GM20000 (cell line): Measurements from ENCODE around the gene ENPP5.

ENCODE experiments used
- DNase-seq: peaks from one replicate; pipeline ENCODE4 v3.0.0; 2012; ENCODE audit warnings: low spot score
- TF ChIP-seq, protein P1 (sequence below): IDR thresholded peaks from 2 replicates; pipeline ENCODE4 v1.5.1; 2012; ENCODE audit warnings: mild to moderate bottlenecking, control low read depth; ENCODE audit errors: extremely low read depth, missing control alignments

The ENPP5 gene

DNA sequence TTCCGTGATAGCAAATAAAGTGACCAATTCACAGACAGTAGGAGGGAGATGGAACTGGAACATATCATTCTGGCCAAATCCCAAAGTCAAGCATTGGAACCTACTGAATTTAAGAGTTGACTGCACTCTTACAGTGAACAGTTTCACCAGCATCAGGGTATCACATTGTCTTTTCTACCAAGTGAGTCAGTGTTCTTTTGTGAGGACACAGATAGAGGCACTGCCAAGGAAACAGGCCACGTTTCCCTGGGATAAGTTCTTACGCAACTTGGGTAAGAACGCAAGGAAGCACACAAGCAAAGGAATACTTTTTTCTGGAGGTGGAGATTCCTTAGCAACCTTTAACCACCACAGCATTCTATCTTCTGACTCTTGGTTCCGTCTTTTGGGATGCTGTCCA lies 28.6 kb upstream of the ENPP5 start:
- no peak for DNase-seq
- TF ChIP-seq, protein P1, sequence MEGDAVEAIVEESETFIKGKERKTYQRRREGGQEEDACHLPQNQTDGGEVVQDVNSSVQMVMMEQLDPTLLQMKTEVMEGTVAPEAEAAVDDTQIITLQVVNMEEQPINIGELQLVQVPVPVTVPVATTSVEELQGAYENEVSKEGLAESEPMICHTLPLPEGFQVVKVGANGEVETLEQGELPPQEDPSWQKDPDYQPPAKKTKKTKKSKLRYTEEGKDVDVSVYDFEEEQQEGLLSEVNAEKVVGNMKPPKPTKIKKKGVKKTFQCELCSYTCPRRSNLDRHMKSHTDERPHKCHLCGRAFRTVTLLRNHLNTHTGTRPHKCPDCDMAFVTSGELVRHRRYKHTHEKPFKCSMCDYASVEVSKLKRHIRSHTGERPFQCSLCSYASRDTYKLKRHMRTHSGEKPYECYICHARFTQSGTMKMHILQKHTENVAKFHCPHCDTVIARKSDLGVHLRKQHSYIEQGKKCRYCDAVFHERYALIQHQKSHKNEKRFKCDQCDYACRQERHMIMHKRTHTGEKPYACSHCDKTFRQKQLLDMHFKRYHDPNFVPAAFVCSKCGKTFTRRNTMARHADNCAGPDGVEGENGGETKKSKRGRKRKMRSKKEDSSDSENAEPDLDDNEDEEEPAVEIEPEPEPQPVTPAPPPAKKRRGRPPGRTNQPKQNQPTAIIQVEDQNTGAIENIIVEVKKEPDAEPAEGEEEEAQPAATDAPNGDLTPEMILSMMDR = no peak

- DNase-seq = no peak
- TF ChIP-seq, protein P1 = no peak
Observed at GRCh38 chr6:46191961-46192360, 21.2 kb upstream of the ENPP5 start.

DNA sequence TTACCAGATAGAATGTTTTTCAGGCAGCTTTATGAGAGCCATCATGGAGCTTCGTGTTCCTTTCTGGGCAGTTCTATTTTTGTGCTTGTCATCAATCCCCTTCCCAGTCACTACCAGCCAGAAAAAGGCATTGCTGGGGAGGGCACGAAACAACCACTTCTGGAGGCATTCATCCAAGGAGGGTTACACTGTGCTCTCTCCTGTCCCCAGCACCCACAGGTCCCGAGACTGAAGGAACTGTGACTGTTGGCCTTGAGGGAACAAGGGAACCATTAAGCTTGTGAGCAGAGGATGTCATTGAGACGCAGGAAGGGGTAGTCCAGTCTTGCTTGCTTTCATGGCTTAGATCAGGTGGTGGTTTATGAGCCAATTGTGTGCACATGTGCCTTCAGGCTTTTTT lies 20.1 kb upstream of the ENPP5 start:
- TF ChIP-seq, protein P1 = no peak
- DNase-seq = no peak

DNA sequence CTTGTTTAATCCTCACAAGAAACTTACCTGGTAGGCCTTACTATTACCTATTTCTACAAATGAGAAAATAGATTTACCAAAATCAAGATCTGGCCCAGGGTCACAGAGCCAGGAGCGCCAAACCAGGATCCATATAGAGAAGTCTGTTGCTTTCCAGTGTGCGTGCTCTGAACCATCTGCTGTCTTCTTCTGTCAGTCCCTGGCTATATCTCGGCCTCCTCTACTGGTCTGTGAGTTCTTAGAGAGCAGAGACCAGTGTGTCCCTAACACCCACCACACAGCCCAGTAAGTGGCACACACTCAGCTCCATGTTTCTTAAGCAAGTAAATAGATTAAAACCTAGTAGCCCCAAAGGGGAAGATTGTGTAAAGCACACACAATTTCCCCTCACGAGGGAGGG lies 18.9 kb upstream of the ENPP5 start:
- TF ChIP-seq, protein P1 = no peak
- no peak for DNase-seq

DNA sequence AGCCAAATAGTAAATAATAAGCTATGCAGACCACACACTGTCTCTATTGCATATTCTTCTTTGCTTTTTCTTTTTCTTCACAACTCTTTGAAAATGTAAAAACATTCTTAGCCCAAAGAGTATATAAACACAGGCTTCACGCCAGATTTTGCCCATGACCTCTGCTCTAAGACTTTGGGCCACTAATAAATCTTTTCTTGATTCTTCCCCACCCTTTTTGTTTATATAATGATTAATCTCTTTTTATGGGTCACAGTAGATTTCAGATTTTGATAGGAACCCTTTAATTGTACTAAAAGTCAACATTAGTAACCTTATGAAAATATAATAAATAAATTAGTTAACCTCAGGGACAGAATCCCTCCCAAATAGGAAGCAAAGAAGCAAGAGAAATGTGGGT lies 15.8 kb upstream of the ENPP5 start:
- no peak for DNase-seq
- TF ChIP-seq, protein P1 = no peak

GRCh38 chr6:46184114-46184513 lies 13.3 kb upstream of the ENPP5 start:
- no peak for DNase-seq
- TF ChIP-seq, protein P1 = no peak

DNA sequence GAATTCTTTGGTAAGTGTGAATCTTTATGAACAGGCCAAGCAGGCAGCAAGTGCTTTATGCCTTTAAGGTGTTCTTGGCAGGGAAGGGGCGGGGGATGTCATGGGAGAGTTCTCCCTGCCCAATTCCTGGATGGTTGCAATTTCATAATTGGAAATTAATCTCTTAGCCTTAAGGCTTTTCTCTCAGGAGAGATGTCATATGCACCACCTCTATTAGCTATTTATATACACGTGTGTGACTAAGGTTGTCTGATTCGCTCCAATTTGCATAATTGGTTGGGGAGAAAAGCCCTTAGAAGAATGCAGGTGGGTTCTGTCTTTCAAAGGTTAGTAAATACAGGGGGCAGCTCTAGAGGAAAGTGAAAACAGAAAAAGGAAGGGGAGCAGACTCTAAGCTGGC lies 5.2 kb upstream of the ENPP5 start:
- DNase-seq = no peak
- TF ChIP-seq, protein P1 = no peak
